Tibial artery (tissue), 4 donors: Measurements from ENCODE around the gene NCAM1.

Source experiments
- DNase-seq, 2 donors: peaks; one replicate each; pipeline ENCODE4 v3.0.0-alpha.2; 2019
- H3K27ac ChIP-seq, 2 donors: fragments of 200-600 bp; sonication (generic) in 1 of 2; 1 replicate in 1 of 2; 2 replicates in 1 of 2; pipeline ENCODE4 v1.5.1; 2018 to 2019; ENCODE audit warnings: mild to moderate bottlenecking in 1 of 2
- H3K27me3 ChIP-seq, 2 donors: fragments of 200-600 bp; sonication (generic) in 1 of 2; one replicate each; pipeline versions ENCODE4 v1.5.1 to v1.6.0; 2016 to 2019
- H3K36me3 ChIP-seq, 3 donors: fragments of 200-600 bp; sonication (generic) in 2 of 3; one replicate each; pipeline ENCODE4 v1.5.1; 2016 to 2019; ENCODE audit warnings: mild to moderate bottlenecking in 2 of 3
- H3K4me1 ChIP-seq, 4 donors: fragments of 200-600 bp; sonication (generic) in 2 of 4; 1 replicate in 3 of 4; 2 replicates in 1 of 4; pipeline ENCODE4 v1.5.1; 2016 to 2019
- H3K4me3 ChIP-seq, 2 donors: fragments of 200-600 bp; sonication (generic) in 1 of 2; 1 replicate in 1 of 2; 2 replicates in 1 of 2; pipeline ENCODE4 v1.5.1; 2018 to 2019; ENCODE audit warnings: mild to moderate bottlenecking in 2 of 2
- H3K9me3 ChIP-seq, 3 donors: fragments of 200-600 bp; sonication (generic) in 1 of 3; one replicate each; pipeline ENCODE4 v1.5.1; 2016 to 2019
- intact Hi-C: fragments of 100-400 bp; cut with DNase I; formaldehyde crosslinking; loops from one replicate; pipeline ENCODE4 v1.15.0; 2023; ENCODE audit warnings: low total_unique reads
- TF ChIP-seq, protein P1 (sequence below), 2 experiments: fragments of 200-600 bp in 1 of 2; fragments of 450-650 bp in 1 of 2; IDR thresholded peaks; one replicate each; pipeline ENCODE4 v1.5.1; 2017 to 2019; ENCODE audit warnings: antibody characterized with exemption in 2 of 2, mild to moderate bottlenecking in 1 of 2, moderate library complexity in 1 of 2

The NCAM1 gene

DNA sequence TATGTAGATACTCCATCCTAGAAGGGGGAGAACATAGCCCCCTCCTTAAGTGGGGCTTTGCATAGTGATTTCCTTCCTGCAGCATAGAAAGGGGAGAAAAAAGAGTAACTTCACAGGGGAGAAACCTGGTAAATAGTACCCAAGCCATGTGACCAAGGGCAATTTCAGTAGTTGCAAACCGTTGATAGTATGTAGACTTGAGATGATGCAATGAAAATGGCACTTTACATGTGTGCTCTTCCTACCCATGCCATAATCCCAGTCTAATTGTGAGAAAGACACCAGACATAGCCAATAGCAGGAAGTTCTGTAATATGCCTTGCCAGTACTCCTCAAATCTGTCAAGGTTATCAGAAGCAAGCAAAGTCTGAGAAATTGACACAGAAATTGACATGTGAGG is 104.1 kb downstream of the NCAM1 start:
- H3K4me1 ChIP-seq, result no peaks in the 10 kb centered on the region

GRCh38 chr11:113072237-113072858 is 111.1 kb downstream of the NCAM1 start:
- intact Hi-C loops, result no loop called here
- no peak overlapping the region for H3K27ac ChIP-seq

More for the DNA sequence above, 104.1 kb downstream of the NCAM1 start:
- Histone ChIP-seq H3K27ac (no peak overlapping the region), H3K27me3 (no peaks in the 10 kb centered on the region), H3K4me3 (no peak overlapping the region), H3K9me3 (no peaks in the 10 kb centered on the region), H3K36me3 (no peaks in the 10 kb centered on the region)
- TF ChIP-seq, protein P1, sequence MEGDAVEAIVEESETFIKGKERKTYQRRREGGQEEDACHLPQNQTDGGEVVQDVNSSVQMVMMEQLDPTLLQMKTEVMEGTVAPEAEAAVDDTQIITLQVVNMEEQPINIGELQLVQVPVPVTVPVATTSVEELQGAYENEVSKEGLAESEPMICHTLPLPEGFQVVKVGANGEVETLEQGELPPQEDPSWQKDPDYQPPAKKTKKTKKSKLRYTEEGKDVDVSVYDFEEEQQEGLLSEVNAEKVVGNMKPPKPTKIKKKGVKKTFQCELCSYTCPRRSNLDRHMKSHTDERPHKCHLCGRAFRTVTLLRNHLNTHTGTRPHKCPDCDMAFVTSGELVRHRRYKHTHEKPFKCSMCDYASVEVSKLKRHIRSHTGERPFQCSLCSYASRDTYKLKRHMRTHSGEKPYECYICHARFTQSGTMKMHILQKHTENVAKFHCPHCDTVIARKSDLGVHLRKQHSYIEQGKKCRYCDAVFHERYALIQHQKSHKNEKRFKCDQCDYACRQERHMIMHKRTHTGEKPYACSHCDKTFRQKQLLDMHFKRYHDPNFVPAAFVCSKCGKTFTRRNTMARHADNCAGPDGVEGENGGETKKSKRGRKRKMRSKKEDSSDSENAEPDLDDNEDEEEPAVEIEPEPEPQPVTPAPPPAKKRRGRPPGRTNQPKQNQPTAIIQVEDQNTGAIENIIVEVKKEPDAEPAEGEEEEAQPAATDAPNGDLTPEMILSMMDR (IDR thresholded peaks at IDR 0.05), result no peak
- no peak for DNase-seq
- intact Hi-C loops, result no loop called here

GRCh38 chr11:113073290-113073953 is 112.2 kb downstream of the NCAM1 start:
- Histone ChIP-seq H3K4me3 (no peak overlapping the region), H3K9me3 (no peaks in the 10 kb centered on the region), H3K27ac (no peak overlapping the region), H3K36me3 (no peaks in the 10 kb centered on the region), H3K4me1 (no peaks in the 10 kb centered on the region), H3K27me3 (no peaks in the 10 kb centered on the region)
- TF ChIP-seq, protein P1 (IDR thresholded peaks at IDR 0.05), result no peak
- intact Hi-C loops, result no loop called here
- DNase-seq, result no peak

More at GRCh38 chr11:113072237-113072858, 111.1 kb downstream of the NCAM1 start:
- no peaks in the 10 kb centered on the region for H3K4me1 ChIP-seq
- no peaks in the 10 kb centered on the region for H3K9me3 ChIP-seq
- no peak overlapping the region for H3K4me3 ChIP-seq
- H3K27me3 ChIP-seq, result no peaks in the 10 kb centered on the region
- TF ChIP-seq, protein P1 (IDR thresholded peaks at IDR 0.05), result no peak
- no peaks in the 10 kb centered on the region for H3K36me3 ChIP-seq
- DNase-seq, result no peak

DNA sequence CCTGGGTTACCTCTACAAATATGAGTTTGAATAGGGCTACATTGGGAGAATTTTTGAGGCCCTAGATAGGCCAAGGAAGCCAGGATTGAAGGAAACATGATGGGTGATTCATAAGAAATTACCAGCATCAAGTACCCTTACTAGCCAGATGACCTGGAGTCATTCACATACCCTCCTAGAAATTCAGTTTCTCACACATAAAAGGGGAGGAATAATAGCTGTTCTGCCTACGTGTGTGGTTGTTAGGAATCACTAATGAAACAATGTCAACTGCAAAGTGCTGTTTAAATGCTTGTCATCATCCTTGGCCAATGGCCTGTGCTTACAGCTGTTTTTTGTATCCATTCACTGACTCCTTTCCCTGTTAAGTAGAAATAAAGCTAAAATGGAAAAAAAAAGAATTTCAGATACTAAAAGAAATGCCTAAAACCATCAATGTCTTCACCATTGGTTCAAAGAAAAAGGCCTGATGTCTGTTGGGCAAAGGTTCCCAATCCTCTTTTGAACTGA is 114.4 kb downstream of the NCAM1 start:
- Histone ChIP-seq H3K27ac (no peak overlapping the region), H3K4me3 (no peak overlapping the region), H3K36me3 (no peaks in the 10 kb centered on the region), H3K4me1 (no peaks in the 10 kb centered on the region), H3K9me3 (no peaks in the 10 kb centered on the region), H3K27me3 (no peaks in the 10 kb centered on the region)
- TF ChIP-seq, protein P1 (IDR thresholded peaks at IDR 0.05), result no peak
- DNase-seq, result no peak
- intact Hi-C loops, result no loop called here

GRCh38 chr11:113077379-113077778 is 116.2 kb downstream of the NCAM1 start:
- no peaks in the 10 kb centered on the region for H3K36me3 ChIP-seq
- no peaks in the 10 kb centered on the region for H3K4me1 ChIP-seq
- no peak overlapping the region for H3K4me3 ChIP-seq
- no peaks in the 10 kb centered on the region for H3K27me3 ChIP-seq
- no peak for DNase-seq
- H3K27ac ChIP-seq, result no peak overlapping the region
- TF ChIP-seq, protein P1 (IDR thresholded peaks at IDR 0.05), result no peak
- H3K9me3 ChIP-seq, result no peaks in the 10 kb centered on the region
- intact Hi-C loops, result no loop called here
